Measurements from ENCODE around the gene REX1BD.
A peak's percentile ranks its signal among the peaks of the same experiment; 100 is the strongest.
"Not testable (repeated sequence)": the region's sequence is repeated elsewhere in the genome, so short reads cannot be mapped to it uniquely, and the experiment has no call there.

Gene REX1BD

DNA sequence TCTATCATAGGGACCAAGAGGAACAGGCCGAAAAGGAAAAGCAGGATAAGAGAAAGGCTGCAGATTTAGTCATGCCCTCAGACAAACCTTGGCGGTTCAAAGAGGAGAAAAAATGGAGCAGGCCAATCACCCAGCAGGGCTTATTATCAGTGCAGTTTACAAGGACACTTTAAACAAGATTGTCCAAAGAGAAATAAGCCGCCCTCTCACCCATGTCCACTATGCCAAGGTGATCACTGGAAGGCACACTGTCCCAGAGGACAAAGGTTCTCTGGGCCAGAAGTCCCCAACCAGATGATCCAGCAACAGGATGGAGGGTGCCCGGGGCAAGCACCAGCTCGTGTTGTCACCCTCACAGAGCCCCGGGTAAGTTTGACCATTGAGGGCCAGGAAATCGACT is 8.3 kb upstream of the REX1BD start:
- DNase-seq = no peak

DNA sequence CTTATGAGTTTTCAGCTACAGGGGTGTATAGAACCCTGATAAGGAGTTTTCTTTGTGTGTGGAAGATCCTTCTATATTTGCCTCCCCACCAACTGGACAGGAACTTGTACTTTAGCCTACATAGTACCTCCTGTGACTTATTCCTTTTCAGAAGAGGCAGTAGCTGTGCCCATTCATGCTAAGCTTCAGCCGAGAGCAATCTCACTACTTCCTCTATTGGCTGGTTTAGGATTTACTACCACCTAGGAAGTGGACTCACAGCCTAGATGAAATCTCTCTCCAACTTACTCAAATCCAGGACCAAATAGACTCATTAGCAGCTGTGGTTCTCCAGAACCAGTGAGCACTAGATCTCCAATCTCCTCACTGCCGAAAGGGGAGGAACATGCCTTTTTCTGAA is 2.3 kb upstream of the REX1BD start:
- no peak for DNase-seq

DNA sequence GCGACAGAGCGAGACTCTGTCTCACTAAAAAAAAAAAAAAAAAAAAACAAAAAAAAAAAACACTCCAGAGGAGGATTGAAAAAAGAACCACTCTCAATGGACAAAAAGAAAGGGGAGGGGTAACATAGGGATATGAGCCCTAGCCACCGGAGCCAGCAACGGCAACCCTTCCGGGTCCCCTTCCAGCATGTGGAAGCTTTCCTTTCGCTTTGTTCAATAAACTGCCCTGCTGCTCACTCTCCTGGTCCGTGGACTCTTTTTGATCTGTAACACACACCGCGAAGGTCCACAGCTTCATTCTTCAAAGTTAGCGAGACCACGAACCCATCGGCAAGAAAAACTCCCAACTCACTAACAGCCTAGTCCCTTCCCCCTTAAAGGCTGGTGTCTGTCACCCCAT is 1.0 kb upstream of the REX1BD start:
- no peak for DNase-seq

DNA sequence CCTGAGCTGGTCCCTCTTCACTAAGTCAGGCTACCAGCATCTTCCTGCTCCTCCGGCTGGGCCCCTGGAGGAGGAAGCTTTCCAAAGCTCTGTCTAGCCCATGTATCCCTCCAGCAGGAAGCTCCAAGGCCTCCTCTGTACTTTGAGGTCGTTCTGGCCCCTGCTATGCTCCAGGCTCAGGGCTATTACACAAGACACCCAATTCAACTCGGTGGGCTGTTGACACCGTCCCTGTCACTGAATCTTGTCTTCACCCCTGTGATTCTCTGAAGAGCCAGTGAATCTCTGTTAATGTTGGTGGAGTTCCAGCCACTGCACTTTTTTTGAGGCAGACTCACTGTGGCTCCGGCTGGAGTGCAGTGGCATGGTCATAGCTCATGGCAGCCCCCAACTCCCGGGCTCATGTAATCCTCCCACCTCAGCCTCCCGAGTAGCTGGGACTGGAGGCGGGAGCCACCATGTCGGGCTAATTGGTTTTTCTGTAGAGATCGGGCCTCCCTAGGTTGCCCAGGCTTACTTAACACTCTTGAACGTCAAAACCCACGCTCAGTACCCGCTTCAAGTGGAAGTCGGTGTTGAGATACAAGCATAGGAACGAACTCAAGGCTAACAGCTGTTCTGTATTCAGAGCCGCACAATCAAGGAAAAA is 512 bp upstream of the REX1BD start:
- no peak for DNase-seq

DNA sequence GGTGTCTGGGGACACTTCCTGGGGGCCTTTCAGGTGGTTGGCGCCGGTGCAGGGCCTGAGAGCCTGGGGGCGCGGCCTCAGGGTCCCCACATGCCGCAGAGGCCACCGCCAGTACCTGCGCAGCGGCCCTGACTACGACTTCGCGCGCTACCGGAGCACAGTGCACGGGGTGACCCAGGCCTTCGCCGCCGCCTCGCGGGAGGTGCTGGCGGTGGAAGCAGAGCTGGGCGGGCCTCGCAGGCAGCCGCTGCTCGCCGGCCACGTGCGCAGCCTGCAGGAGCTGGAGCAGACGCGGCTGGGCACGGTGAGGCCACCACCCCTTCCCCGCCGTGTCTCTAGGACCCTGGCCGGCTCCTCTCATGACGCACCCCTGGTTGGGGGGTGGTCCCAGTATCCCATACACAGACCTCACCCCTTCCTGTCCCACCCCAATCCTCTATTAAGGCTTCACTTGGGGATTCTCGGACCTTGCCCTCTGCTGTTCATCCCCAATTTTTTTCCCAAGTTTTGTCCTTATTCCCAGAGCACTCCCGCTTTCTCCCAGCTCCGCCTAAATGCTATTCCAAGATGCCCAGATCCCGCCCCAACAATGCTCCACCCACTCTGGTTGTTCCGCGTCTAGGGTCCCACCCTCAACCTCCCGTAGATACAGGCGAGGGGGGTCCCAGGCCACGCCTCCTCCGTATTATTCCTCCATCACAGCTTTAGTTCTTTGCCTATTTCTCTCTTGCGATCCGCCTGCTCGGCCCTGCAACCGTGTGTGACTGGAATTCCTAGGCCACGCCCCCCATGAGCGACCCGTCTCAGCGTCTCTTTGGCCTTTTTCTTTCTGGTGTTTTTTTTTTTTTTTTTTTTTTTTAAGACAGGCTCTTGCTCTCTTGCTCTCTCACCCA is 1.0 kb downstream of the REX1BD start:
- DNase-seq = peak; percentile 85

DNA sequence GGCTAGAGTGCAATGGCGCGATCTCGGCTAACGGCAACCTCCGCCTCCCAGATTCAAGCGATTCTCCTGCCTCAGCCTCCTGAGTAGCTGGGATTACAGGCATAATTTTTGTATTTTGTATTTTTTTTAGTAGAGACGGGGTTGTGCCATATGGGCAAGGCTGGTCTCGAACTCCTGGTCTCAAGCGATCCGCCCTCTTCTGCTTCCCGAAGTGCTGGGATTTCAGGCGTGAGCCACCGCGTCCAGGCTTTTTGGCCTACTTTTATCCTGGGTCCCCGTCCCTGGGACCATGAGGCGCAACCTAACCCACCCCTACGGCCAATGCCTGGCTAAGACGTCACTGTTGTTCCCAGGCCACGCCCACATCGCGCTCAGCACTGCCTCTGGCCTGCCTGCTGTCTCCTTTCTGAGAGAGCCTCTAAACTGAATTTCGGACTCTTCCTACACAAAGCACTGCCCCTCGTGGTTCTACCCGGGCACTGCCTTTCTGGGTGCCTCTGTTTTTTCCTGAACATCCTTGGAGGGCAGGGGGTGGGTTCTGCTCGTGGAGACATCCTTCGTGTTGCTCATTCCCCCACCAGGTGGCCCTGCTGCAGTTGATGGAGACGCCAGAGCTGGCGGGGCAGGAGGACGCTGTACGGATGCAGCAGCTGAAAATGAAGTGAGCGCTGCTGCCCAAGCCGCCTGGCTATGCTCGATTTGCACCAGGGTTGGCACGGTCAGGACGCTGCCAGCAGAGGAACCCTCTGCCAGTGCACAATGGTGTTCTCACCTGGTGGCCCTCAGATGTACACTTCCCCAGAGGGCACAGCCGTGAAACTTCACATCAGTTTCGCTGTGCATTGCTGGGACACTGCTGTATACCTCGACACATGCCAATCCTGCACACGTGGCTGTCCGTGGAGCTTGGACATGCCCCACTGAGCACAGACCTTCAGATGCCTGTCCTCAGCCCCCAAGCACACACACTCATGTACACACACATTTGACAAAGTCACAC is 2.0 kb downstream of the REX1BD start:
- DNase-seq = peak; percentile 93

DNA sequence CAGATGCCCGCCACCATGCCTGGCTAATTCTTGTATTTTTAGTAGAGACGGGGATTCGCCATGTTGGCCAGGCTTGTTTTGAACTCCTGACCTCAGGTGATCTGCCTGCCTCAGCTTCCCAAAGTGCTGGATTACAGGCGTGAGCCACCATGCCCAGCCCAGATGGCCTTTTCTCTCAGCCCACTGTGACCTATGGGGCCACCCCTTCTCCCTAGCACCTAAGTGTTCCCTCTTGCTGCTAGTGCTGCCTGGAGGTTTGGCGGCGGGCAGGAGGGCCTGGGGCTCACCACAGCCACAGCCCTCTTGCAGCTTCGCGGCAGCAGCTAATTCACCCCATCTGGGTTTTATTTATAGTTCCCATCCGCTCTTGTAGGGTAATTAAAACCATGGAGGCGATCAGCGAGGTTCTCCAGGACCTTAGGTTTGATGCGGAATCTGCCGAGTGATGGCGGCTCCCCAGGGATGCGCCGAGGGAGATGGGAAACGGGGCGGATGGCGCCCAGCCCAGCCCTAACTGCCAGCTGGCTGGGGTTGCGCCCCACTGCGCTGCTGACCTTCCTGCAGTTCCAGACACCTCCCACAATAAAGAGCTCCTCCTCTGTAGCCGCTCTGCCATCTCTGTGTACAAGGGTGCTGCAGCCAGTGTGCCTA is 3.3 kb downstream of the REX1BD start:
- DNase-seq = no peak

DNA sequence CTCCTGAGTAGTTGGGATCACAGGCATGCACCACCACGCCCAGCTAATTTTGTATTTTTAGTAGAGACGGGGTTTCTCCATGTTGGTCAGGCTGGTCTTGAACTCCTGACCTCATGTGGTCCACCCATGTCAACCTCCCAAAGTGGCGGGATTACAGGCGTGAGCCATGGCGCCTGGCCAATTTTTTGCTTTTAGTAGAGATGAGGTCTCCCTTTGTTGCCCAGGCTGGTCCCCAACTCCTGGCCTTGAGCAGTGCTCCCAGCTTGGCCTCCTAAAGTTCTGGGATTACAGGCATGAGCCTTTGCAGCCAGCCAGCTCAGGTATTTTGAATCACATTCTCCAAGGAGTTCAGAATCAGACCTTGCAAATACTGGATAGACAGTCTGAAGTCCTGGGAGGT is 4.1 kb downstream of the REX1BD start:
- DNase-seq = not testable (repeated sequence)

DNA sequence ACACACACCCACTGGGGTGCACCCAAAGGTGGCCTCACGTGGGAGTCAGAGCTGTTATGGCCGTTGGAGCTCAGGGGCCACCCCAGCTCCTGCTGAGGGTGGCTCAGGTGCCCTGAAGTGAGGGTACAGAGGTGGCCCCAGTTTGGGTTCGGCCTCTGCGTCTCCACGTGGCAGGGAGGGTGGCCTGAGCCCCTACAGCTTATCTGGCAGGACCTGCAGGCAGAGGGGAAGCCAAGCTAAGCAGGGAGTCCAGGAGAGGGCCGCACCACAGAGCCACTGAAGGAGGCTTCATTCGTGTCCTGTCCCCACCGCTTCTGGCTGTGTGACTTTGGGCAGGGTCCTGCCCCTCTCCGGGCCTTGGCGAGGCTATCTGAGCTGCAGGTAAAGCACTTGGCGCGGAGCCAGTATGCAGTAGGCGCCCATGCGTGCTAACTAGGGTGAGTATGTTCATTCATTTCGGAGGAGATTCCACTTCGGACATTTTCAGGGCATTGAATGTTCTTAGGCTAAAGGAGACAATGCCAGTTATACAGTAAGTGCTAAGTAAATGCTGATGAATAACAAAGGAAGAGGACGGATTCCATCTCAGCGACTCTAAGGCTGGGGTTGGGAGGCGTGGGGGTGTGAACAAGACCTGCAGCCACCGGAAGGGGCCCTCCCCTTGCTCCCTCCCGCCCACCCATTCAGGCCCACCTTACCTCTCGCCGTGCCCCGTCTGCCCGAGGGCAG is 4.9 kb downstream of the REX1BD start:
- no peak for DNase-seq

DNA sequence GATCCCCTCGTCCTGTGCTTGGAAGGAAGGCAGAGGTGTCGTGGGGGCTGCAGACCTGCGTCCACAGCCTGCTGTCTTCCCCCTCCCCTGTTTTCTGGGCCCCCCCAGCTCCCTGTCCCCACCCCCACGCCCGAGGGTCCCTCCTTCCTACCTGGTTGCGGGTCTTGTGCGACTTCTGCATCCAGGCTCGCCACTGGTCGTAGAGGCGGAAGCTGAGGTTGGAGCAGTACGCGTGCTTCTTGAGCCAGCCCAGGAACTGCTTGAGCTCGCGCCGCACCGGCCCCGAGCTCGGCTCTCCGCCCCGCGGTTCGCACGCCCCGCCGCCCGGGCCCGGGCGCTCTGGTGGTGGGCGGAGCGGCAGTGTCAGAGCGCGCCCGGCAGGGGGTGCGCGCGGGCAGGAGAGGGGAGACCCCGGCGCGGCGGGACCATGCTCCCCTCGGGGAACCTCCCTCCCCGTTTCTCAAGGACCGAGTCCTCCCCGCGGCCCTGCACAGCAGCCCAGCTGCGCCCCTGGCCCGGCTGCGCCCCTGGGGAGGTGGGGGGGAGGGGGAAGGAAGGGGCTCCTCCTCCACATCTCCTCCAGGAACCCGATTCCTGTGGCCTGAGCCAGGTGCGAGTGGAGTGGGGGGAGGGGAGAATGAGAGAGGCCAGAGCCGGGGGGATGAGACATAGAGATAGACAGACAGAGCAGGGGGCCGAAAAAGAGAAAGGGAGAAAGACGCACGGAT is 5.7 kb downstream of the REX1BD start:
- DNase-seq = peak; percentile 87

DNA sequence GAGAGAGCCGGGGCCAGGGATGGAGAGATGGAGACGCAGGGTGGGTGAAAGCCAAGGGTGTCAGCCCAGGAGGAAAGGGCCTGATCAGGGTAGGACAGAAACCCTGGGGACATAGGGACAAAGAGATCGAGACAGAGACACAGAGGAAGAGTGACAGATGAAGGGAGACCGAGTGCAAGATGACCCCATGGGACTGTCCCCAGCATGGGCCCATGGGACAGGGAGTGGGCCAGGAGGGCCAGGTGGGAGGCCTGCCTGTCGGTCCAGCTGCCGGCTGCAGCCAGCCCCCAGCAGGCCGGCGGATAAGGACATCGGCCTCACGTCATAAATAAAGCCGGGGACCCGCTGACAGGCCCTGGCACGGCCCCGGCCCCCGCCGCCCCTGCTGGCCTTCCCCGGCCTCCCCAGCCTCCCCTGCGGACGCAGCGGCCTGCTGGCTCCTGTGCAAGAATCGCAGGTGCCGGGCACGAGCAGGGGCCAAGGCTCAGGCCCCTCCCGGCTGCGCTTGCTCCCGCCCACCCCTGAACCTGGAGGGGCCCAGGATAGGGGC is 6.3 kb downstream of the REX1BD start:
- DNase-seq = peak; percentile 78

DNA sequence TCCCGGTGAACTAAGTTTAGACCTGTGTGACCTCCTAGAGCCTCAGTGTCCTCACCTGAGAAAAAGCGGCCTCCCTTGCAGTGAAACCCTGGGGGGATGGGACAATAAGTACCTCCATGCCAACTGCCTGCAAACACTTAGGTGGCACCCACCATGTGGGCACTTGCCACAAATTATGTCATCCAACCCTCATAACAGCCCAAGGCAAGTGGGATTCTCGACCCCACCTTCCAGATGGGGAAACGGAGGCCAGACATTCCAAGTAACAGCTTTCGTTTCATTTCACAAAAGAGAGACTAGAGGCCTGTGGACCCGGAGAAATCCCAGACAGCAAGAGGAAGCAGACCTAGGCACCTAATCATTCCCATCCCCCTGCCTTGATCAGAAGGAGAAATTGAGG is 6.9 kb downstream of the REX1BD start:
- no peak for DNase-seq

DNA sequence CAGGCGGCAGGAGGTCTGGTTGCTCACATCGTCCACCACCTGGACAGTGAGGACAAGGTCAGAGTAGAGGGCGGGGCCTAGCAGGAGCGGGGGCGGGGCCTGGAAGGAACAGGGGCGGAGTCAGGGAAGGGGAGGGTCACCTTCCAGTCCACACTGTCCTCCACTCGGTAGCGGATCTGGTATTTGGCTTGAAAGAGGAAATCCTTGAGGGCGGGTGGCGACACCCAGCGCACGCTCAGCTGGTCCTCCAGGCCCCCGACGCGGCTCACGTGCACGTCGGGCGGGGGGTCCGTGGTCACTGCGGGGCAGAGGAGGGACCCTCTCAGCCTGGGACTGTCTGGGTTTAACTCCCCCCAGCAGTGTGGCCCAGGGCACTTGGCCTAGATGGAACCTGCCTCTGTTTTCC is 8.2 kb downstream of the REX1BD start:
- DNase-seq = no peak

DNA sequence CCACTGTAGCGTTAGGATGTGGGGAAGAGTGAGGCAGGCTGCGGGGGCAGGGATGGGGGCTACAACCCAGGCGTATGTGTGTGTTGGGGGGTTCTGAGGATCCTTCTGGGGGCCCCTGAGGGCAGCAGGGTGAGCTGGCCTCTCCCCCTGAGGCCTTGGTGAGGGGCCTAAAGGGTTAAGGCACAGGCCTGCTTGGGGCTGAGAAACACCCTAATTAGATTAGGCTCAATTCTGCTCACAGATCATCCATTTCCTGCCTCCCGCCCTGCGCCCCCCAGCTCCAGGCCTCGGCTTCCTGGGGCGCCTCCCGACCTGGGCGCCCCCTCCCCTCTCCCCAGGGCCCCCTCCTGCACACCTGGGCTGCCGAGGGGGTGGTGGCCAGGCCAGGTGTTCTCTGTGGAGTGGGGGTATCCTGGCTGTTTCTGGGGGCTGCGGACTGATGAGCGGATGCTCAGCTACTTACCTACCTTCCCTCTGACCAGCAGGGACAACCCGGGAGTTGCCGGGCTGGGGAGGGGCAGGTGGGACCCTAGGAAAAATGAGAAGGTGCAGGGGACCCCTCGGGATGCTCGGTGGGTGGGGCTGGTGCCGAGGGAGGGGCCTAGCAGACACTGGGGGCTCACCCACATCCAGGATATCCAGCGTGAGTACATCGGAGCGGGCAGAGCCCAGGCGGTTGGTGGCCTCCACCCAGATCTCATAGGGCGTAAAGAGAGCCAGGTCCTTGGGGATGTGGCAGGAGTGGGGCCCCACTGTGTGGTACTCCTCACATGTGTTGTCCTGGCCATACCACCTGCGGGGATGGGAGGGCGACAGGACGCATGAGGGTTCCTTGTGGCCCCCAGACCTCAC is 9.4 kb downstream of the REX1BD start:
- no peak for DNase-seq

DNA sequence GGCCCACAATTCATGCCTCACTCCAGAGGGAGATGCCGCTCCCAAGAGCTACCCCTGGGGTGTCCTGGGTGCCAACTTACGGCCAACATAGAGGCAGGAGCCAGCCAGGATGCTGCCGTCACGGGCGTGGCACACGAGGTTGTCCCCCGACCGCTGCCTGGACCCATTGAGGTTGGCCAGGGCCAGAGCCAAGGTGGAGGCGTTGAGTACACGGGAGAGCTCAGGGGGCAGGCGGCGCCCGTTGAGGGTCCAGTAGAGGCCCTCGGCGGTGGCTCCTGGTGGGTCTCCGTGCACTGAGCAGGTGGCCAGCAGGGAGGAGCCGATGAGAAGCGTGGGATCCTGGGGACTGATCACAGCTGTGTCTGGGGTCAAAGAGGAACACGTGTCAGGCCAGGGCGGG is 10.9 kb downstream of the REX1BD start:
- no peak for DNase-seq

DNA sequence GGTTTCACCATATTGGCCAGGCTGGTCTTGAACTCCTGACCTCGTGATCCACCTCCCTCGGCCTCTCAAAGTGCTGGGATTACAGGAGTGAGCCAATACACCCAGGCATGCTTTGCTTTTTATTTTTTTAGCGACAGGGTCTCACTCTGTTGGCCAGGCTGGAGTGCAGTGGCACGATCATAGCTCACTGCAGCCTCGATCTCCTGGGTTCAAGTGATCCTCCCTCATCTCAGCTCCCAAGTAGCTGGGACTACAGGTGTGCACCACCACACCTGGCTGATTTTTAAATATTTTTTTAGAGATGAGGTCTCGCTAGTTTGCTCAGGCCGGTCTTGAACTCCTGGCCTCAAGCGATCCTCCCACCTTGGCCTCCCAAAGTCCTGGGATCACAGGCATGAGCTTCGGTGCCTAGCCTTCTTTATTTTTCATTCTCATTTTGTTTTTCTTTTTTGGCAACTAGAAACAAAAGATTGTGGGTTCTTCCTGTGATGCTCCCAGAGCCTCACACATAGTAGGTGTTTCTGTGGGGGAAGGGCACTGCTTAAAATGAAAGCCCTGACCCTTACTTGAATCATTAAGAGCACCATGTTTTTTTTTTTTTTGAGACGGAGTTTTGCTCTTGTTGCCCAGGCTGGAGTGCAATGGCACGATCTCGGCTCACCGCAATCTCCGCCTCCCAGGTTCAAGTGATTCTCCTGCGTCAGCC is 12.2 kb downstream of the REX1BD start:
- not testable (repeated sequence) for DNase-seq

DNA sequence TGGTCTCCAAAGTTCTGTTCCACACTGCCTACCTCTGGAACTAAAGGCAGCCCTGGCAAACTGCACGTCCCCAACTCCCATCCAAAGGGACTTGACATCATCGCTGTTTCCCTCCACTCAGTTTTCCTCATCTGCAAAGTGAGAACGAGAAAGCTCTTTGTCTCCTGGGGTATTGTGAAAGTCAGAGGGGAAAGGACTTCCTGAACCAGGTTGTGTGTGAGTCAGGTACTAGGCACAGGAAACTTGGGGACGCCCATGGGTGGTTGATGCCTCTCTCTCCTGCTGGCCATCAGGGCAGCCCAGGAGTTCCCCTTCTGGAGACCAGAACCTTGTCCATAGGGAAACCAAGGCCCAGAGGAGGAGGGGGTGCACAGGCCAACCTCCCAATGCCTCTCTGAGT is 13.3 kb downstream of the REX1BD start:
- DNase-seq = no peak

DNA sequence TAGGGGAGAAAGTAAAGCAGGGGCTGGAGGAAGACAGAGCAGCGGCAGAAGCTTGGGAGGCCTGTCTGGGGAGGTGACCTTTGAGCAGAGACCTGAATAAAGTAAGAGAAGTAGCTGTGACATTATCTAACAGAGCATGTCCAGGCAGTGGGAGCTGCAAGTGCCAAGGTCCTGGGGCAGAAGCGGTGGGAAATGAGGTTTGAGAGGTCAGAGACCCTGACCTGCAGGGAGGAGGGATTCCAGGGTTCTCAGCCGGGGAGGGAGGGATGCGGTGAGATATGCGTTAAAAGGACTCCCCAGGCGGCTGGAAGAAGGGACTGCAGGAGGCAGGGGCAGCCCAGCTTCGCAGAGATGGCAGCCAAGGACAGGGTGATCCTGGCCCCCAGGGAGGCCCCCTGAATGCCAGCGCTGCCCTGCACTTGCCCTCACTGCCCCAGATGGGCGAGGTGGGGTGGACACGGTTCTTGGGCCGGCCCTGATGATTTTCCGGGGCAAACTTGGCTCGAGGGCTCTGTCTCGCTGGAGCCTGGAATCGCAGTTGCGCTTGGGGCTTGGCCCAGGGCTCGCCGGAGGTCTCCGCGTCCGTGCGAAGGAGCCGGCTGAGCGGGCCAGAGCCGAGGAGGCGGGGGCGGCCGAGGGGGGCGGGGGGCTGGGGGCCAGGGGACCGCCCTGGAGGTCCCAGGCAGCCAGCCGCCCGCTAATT is 14.8 kb downstream of the REX1BD start:
- DNase-seq = no peak

Measured in right hindlimb (tissue), 1 donor.